Medulla oblongata (tissue), 1 donor: ENCODE measurements around the gene FCMR.

Experiments
- DNase-seq: peaks from one replicate; pipeline ENCODE4 v3.0.0-alpha.2; 2015; ENCODE audit errors: extremely low spot score

The FCMR gene

DNA sequence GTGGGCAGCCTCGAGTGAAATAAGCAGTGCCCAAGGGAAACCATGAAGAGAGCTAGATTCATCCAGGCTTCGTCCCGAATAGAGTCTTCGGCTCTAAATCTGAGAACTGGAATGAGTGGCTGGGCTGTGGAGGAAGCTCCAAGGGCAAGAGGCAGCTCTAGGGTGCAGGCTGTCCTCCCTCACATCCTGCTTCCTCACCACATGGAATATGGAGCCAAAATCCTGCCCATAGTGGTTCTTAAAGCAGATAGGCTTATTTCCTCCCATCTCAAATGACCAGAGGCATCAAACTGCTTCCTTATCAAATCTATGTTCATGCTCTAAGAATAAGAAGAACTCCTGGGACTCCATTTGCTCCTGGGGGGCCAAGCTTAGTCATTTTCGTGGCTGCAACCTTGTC lies 22.0 kb downstream of the FCMR start:
- DNase-seq: no peak

DNA sequence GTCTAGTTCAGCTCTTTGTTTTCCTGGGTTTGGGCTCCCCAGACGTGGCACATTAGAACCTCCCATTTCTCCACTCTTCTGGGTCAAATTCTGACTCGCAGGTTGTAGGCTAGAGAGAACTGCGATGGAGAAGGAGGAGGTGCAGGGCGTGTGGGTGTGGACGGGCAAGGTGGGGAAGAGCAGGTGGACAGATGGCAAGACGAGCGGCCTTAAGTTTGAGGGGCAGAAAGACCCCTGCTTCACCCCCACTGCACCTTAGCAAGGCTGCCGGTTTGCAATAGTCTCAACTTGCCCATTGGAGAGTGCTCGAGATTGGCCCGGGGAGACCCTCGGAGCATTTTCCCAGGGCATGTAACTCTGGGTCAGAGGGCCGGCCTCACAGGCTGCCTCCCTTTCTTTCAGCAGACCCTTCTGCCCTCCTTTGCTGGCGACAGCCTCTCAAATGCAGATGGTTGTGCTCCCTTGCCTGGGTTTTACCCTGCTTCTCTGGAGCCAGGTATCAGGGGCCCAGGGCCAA lies 22.8 kb downstream of the FCMR start:
- DNase-seq: no peak

DNA sequence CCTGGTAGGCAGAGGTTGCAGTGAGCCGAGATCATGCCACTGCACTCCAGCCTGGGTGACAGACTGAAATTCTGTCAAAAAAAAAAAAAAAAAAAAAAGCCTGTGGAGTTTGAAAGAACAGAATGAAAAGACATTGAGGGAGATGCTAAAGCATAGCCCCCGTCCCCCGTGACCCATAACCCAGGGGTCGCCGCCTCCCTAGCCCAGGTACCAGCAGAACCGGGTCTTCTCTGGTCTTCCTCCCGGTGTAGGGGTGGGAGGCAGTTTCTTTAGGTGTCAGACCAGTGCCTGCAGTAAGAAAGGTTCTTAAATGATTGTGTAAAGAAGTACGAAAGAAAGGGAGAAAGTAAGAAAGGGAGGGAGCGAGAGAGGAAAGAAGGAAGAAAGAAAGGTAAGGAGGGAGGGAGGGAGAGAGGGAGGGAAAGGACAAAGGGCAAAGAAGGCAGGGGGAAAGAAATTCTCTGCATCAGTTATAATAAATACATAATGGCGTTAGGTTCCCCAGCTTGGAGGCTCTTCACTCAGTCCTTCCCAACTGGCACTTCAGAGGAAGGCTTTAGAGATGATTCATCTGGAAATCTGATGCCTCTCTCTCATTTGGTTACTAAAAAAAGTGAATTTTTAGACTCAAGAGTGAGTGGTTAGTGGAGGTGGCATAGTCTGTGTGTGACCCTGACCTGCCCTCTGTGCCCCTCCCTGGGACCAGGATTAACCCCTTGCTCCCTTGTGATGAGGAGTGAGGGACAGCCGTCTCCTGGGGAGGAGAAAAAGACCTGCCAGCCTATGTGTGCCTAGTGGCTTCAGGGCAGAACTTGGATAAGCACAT lies 23.4 kb downstream of the FCMR start:
- DNase-seq: no peak

DNA sequence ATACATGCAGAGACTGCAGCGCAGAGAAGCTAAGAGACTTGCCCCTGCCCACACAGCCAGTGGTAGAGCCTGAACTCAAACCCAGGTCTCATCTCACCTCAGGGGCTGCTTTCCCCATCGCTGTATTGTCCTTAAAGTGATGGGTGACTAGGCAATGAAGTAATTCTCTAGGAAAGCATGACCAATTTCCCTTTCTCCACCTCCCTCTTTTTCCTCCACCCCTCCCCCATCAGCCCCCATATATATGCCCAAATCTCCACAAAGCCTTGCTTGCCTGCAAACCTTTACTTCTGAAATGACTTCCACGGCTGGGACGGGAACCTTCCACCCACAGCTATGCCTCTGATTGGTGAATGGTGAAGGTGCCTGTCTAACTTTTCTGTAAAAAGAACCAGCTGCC lies 24.6 kb downstream of the FCMR start, which contains the start of gene IL24:
Gene IL24, plus strand, starts transcription at position 269 of the 400 bp plus-strand sequence. CDS start 390 bp downstream, outside the sequence.
- DNase-seq: no peak

DNA sequence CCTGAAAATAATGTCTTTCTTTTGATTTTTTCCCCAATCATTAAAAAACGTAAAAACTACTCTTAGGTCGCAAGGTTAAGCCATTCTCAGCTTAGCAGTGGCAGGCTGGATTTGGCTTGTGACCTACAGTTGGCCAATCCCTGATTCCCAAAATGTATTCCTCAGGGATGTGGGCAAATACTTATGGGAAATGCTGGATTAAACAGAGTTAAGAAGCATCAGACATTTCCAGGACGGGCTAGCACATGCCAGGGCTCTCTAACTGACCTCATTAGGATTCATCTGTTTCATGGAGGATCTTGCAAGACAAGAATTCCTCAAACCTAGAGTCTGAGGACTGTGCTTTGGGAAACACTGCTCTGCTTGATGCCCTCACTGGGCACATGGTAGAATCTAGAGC lies 25.5 kb downstream of the FCMR start:
- no peak for DNase-seq

DNA sequence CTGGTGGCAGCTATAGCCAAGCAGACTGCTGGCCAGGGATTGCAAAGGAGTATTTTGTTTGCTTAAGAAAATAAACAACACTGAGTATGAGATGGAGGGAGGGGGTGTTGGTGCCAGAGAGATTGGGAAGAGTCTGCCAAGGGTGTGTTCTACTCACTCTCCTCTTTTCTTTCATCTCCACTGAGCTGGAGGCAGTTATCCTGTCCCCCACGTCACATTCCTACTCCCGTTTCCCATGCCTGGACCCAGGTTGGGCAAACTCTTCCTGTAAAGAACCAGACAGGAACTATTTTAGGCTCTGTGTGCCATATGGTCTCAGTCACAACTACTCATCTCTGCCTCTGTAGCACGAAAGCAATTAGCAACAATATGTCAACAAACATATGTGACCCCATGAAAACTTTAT lies 25.9 kb downstream of the FCMR start:
- DNase-seq: no peak

DNA sequence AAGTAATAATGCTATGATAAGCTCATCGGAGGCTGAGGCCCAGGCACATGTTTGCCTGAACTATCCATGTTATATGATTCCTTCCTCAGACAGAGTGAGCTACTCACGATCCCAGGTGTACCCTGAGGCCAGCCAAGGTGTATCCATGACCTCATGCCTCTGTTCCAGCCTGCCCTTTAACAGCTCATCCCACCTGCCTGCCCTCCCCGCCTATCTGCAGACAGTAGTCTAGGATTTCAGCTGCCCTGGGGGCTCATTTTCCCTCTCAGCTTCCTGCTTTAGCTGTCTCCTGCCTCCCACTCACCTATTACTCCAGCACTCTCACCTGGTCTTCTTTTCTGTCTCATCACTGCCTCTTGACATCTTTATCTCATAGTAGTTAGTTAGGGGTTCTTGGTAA lies 26.4 kb downstream of the FCMR start:
- no peak for DNase-seq

DNA sequence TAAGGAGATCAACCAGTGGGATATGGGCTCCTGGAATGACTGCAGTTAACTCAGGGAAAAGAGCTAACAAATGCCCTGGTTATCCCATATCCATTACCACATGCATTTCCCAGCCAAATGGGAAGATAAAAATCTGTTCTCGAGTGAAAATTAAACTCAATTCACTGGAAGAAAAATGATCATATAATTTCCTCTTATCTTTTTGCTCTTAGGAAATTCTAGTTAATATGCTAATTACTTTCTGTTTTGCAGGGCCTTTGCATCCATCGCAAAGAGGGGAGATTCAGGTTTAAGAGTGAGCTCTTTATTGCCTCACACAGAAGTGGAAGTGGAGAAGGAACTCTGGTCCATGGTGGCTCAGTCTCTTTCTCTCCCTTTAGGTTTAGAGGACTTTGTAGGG lies 28.4 kb downstream of the FCMR start:
- DNase-seq: no peak

DNA sequence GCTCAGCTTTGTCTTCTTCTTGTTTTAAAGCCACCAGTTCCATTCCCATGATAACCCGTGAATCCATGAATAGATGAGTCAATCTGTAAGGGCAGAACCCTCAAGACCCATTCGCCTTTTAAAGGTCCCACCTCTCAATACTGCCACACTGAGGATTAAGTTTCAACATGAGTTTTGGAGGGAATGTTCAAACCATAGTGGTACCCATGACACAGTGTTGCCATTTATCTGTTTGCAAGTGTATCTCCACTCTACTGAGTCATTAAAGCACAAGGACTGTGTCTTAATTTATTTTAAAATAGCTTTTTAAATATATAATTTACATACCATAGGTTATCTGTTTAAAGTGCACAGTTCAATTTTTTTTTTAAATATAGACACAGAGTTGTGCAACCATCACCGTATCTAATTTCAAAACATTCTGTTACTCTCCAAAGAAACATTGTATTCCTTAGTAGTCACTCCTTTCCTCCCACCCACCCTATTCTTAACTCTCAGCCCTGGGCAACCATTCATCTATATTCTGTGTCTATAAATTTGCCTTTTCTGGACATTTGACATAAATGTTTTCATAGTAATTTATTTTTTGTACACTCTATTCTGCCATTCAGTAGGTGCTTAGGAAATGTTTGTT lies 29.3 kb downstream of the FCMR start:
- no peak for DNase-seq

DNA sequence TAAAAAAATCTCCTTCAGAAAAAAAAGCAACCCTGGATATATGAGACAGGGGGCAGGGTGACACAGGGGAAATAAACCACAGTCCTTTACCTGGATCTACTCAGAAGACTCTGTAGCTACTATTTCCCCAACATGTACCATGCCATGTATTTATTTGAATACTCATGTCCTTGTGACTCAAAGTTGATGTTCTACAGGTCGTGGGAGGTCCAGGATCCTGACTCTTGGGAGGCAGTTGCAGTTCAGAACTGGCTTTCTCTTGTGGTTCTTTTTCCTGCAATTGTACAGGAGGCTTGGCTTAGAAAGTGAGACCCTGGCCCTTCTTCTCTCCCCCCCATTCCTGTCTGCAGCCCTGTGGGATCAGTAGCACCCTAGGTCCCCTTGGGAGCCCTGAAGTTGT lies 30.3 kb downstream of the FCMR start:
- DNase-seq: no peak

DNA sequence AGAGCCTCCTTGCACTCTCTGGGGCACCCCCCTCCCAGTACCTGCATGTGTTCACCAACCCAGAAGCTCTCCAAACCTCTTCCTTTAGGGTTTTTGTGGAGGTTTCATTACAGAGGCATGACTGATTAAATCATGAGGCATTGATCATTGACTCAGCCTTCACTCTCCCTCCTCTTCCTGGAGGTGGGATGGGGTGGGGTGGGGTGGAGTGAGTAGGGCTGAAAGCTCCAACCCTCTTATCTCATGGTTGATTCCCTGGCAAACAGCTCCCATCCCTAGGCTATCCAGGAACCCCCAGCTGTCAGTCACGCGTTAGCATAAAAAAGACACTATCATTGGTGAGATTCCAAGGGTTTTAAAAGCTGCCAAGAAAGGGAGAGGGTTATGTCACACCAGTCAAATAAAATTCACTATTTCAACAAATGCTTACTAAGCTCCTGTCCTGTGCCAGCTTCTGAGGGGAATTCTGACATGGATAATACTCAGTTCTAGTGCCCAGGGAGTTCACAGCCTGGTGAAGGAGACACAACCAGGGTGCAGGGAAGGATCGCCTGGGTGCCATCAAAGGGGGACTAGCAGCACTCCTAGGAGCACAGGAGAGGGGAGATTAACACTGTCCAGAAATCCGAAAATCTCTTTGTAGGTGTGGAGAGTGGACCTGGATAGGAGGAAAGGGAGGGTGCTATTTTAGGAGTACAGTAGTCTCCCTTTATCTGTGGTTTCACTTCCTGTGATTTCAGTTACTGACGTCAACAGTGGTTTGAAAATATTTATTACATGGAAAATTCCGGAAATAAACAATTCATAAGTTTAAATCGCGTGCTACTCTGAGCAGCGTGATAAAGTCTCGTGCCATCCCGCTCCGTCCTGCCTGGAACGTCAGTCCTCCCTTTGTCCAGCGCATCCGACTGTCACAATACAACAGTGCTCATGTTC lies 31.3 kb downstream of the FCMR start:
- no peak for DNase-seq

DNA sequence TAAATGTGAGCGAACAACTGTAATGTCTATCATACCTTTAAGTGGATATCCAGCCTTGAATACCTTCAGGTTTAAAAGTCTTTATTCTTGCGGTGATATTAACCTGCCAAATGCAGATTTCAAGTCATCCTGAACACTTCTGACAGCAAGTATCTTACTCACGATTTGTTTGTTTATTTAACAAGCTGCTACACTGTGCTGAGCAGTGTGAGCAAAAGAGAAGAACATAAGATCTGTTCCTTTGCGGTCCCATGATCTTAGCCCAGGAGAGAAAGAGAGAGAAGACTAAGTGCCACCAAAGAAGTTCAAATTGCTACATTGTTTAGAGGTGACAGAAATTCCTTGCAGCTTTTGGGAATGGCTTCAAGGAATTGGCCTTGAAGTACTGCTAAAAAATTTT lies 34.0 kb downstream of the FCMR start:
- DNase-seq: no peak

DNA sequence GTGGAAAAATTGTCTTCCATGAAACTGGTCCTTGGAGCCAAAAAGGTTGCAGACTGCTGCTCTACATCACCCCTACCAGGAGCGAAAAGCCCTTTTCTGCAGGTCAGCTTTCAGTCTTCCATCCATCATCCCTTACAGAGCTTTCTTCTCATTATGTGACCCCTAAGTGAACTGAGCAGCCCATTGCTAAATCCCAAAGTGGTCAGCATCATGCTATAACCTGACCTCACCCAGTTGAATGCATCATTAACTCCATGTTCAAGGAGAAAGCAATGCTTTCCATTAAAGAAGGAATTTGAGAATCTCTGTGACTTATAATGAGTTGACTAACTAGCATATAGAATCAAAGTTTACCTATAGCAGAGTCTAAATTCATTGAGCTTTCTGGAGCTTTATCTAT lies 34.9 kb downstream of the FCMR start:
- DNase-seq: no peak

DNA sequence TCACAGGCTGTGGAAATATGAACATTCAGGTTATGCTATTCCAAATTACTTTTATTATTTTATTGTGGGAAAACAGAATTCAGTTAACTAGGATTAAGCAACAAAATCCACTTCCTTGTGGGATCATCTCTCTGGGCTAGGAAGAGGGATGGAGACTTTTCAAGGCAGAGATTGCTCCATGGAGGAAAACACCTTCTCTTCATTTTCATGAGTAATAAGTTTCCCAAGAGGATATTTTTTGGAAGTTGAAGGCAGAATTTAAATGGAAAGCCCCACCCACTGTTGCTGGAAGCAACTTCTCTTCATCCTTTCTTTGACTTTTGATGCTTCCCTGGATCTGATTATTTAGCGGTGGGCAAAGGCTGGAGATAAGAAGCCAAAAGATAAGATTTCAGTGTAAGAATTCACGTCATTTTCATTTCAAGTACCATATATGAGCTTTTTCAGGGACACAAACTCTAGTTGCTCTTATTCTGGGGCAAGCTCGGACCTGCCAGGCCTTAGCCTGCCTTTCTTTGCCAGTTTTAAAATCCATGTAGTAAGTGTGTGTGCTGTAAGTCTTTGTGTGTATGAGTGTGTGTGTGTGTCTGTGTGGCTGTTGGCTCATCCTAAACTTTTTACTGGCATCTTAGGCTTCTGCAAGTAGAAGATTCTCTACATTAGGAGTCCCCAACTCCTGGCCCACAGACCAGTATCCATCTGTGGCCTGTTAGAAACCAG lies 36.2 kb downstream of the FCMR start:
- DNase-seq: no peak

DNA sequence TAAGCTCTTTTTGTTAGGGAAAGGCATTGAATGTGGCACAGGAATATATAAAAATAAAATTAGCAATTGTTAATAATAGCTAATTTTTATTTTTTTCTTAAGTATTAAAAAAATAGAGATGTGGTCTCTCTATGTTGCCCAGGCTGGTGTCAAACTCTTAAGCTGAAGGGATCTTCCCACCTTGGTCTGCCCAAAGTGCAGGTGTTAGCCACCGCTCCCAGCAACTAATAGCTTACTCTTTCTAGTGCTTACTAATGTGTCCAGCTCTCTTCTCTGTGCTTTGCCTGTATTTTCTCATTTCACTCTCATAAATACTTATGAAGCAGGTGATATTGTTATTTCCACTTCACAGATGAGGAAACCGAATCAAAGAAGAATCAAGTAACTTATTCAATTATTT lies 37.9 kb downstream of the FCMR start:
- DNase-seq: no peak

DNA sequence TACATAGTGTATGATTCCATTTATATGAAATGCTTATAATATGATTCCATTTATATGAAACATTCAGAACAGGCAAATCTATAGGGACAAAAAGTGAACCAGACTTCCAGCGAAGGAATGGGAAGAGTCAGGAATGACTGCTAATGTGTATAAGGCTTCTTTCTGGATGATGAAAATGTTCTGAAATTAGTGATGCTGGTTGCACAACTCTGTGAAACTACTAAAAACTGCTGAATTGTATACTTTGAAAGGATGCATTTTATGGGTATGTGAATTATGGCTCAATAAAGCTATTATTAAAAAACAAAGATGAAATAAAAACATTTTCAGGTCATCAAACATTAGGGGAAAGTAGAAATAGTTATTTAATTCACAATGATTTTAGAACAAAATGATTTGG lies 38.6 kb downstream of the FCMR start:
- no peak for DNase-seq

DNA sequence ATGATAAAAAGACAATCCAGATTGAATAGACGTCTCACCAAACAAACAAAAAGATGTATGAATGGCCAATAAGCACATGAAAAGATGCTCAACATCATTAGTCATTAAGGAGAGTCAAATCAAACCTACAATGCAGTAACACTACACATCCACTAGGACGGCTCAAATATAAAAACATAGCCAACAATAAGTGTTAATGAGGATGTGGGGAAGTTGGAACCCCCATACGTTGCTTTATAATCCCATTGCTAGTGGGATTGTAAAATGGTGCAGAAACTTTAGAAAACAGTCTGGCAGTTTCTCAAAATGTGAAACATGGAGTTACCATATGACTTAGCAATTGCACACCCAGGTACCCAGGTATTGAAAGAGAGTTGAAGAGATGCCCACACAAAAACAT lies 39.2 kb downstream of the FCMR start:
- no peak for DNase-seq

DNA sequence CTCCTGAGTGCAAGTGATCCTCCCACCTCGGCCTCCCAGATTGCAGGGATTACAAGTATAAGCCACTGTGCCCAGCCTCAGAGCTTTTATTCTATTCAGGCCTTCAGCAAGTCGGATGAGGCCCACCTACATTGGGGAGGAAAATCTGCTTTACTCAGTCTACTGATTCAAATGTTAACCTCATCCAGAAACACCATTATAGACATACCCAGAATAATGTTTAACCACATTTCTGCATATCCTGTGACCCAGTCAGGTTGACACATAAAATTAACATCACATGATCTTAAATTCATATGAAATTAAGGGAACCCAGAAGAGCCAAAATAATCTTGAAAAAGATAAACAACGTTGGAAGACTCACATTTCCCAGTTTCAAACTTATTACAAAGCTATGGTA lies 41.4 kb downstream of the FCMR start:
- DNase-seq: no peak

DNA sequence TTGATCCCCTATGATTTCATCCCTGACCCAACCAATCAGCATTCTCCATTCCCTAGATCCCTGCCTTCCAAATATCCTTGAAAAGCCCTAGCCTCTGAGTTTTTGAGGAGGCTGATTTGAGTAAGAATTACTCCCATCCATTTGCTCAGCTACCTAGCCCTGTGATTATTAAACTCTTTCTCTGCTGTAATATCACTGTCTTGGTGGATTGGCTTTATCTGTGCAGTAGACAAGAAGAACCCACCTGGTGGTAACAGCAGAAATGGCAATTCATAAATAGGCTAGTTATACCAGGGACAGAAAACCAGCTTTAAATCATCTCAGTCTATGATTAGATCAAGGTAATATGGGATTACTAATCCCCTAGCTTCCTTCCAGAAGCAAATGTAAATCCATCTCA lies 43.3 kb downstream of the FCMR start:
- no peak for DNase-seq

DNA sequence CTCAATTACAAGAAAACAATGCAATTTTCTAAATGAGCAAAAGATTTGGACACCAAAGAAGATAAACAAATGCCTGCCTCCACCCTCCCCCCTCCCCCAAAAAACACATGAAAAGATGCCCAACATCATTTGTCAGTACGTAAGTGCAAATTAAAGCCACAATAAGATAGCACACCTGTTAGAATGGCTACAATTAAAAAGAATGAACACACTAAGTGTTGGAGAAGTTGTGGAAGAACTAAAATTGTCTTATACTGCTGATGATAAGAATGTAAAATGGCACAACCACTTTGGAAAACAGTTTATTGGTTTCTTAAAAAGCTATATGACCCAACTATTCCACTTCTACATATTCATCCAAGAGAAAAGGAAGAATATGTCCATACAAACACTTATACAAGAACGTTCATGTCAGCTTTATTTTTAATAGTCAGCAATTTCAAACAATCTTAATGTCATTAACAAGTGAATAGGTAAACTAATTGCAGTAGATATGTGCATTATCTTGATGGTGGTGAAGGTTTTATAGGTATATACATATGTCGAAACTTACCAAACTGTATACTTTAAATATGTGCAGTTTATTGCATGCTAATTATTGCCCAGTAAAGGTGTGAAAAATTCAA lies 45.9 kb downstream of the FCMR start:
- DNase-seq: no peak

DNA sequence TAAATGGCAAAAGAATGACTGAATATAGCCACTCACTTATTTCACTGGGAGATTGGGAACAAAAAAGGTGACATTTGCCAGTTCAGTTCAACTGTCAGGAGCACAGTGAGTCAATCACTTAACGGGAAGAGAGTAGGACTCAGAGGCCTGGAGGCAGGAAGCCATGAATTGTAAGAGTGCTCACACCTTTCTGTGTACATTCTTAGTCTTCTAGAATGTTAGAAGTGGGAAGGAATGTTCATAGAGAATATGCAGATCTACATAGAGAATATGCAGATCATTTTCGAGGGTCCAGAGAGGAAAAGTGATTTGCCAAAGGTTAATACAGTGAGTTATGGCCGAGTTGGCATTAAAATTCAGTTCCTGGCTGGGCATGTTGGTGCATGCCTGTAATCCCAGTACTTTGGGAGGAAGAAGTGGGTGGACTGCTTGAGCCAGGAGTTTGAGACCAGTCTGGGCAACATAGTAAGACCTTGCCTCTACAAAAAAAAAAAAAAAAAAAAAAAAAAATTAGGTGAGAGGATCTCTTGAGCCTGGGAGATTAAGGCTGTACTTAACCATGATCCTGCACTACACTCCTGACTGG lies 48.0 kb downstream of the FCMR start:
- DNase-seq: no peak
